Astrocyte (in vitro differentiated cells and primary cell): ENCODE data around the gene XAGE1B.
"Not testable (repeated sequence)": the region's sequence is repeated elsewhere in the genome, so short reads cannot be mapped to it uniquely, and the experiment has no call there.

Source experiments
- EZH2 ChIP-seq: IDR thresholded peaks from 2 replicates; pipeline ENCODE4 v1.6.1; 2012; ENCODE audit warnings: mild to moderate bottlenecking, low read length, inconsistent platforms; ENCODE audit not compliant: insufficient read depth
- TF ChIP-seq, protein P1 (sequence below): IDR thresholded peaks from 2 replicates; pipeline ENCODE4 v1.5.1; 2011; ENCODE audit warnings: low read depth, mild to moderate bottlenecking, inconsistent platforms, low read length, moderate library complexity; ENCODE audit not compliant: insufficient read depth

DNA sequence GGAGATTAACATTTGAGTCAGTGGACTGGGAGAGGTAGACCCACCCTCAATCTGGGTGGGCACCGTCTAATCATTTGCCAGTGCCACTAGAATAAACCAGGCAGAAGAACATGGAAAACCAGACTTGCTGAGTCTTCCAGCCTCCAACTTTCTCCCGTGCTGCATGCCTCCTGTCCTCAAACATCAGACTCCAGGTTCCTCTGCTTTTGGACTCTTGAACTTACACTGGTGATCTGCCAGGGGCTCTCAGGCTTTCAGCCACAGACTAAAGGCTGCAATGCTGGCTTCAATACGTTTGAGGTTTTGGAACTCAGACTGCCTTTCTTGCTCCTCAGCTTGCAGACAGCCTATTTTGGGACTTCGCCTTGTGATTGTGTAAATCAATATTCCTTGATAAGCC lies 24.2 kb upstream of the XAGE1B start:
- TF ChIP-seq EZH2, result not testable (repeated sequence)
- TF ChIP-seq, protein P1, sequence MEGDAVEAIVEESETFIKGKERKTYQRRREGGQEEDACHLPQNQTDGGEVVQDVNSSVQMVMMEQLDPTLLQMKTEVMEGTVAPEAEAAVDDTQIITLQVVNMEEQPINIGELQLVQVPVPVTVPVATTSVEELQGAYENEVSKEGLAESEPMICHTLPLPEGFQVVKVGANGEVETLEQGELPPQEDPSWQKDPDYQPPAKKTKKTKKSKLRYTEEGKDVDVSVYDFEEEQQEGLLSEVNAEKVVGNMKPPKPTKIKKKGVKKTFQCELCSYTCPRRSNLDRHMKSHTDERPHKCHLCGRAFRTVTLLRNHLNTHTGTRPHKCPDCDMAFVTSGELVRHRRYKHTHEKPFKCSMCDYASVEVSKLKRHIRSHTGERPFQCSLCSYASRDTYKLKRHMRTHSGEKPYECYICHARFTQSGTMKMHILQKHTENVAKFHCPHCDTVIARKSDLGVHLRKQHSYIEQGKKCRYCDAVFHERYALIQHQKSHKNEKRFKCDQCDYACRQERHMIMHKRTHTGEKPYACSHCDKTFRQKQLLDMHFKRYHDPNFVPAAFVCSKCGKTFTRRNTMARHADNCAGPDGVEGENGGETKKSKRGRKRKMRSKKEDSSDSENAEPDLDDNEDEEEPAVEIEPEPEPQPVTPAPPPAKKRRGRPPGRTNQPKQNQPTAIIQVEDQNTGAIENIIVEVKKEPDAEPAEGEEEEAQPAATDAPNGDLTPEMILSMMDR, result not testable (repeated sequence)
